Endothelial cell (in vitro differentiated cells): ENCODE data around the gene KCNQ1. TPM values are rescaled to one million over a fixed set of nuclear protein-coding genes. Genes with fewer than 3 reads are reported as not detected.

Experiments
- DNase-seq: peaks from one replicate; pipeline ENCODE4 v3.0.0; 2021; ENCODE audit warnings: low spot score
- H3K27ac Mint-ChIP-seq: one replicate; pipeline ENCODE4 v1.8.0; 2021; ENCODE audit warnings: mixed read lengths, inconsistent platforms; ENCODE audit not compliant: unreplicated experiment
- H3K27me3 Mint-ChIP-seq: one replicate; pipeline ENCODE4 v1.8.0; 2021; ENCODE audit warnings: mild to moderate bottlenecking, moderate library complexity, mixed read lengths, inconsistent platforms; ENCODE audit not compliant: unreplicated experiment
- H3K36me3 Mint-ChIP-seq: one replicate; pipeline ENCODE4 v1.8.0; 2021; ENCODE audit warnings: mild to moderate bottlenecking, low read depth, mixed read lengths, inconsistent platforms; ENCODE audit not compliant: unreplicated experiment
- H3K4me1 Mint-ChIP-seq: one replicate; pipeline ENCODE4 v1.8.0; 2021; ENCODE audit warnings: mild to moderate bottlenecking, mixed read lengths, inconsistent platforms; ENCODE audit not compliant: unreplicated experiment
- H3K4me3 Mint-ChIP-seq: one replicate; pipeline ENCODE4 v1.8.0; 2021; ENCODE audit warnings: mild to moderate bottlenecking, mixed read lengths, inconsistent platforms; ENCODE audit not compliant: unreplicated experiment
- H3K9me3 Mint-ChIP-seq: one replicate; pipeline ENCODE4 v1.8.0; 2021; ENCODE audit warnings: mixed read lengths, inconsistent platforms; ENCODE audit not compliant: unreplicated experiment
- CTCF ChIP-seq: fragments of 200-600 bp; sonication (generic); IDR thresholded peaks from one replicate; pipeline ENCODE4 v1.5.0; 2021; ENCODE audit warnings: antibody characterized with exemption; ENCODE audit not compliant: unreplicated experiment
- total RNA-seq: library from RNA; stranded (reverse); fragmentation: NEBNext Ultra II Directional; extraction: Animal tissue kit (Norgen Biotek cat#: 25700); gene quantifications from one replicate; pipeline ENCODE4 v1.2.1, GENCODE V29; 2021; ENCODE audit not compliant: unreplicated experiment

KCNQ1 gene
- total RNA-seq, 1 donor from 2014 or later: 35.3 TPM

DNA sequence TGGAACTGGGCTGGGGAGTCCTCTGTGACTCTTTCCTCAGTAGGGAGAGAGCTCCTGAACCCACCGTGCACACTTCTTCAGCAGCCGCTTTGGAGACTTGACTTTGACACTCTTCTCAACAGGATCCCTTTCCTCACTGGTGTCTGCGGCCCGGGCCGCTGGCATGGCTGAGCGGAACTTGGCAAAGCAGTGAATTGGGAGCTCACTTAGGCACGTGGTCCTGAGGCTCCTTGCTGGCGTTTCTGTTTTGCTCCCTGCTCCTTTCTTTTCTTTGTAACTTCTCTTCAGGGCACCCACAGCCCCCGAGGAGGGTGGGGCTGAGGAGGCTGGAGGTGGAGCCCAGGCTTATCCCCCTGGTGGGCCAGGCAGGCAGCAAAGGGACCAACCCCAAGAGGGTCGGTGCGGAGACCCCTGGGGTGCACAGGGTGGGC lies 263.4 kb downstream of the KCNQ1 start:
- H3K27ac Mint-ChIP-seq: no peak overlapping the region

DNA sequence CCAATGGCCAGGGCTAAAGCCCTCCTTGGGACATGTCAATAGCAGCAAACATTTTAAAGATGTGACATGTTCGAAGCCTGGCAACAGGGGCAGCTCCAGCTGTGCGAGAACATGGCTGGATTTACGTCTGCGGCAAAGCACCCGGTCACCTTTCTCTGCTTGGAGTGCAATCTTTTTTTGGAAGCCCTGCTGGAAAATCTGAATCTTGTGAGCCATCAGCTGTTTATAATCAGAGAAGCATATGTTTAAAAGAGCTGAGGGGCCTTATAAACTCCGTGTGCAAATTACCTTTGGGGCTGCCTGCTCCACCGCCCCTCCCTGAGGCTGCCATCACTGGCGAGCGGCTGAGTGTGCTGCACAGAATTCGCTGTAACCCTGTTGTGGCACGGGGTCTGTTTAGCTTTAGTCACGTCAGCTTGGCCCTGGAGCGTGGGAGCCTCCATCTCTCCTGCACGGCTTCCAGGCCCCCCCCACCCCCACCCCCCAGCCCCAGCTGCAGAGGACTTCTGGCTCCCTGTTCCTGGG lies 264.0 kb downstream of the KCNQ1 start:
- H3K4me1 Mint-ChIP-seq: peaks cover 5% of the 10 kb centered on the region
- no peaks in the 10 kb centered on the region for H3K9me3 Mint-ChIP-seq
- H3K36me3 Mint-ChIP-seq: peaks cover 4% of the 10 kb centered on the region
- no peak overlapping the region for H3K27ac Mint-ChIP-seq
- H3K4me3 Mint-ChIP-seq: no peak overlapping the region
- H3K27me3 Mint-ChIP-seq: peaks cover 3% of the 10 kb centered on the region
- no peak for DNase-seq
- no peak for TF ChIP-seq CTCF

More for the DNA sequence above, 263.4 kb downstream of the KCNQ1 start:
- Mint-ChIP-seq H3K9me3 (no peaks in the 10 kb centered on the region), H3K36me3 (peaks cover 4% of the 10 kb centered on the region), H3K27me3 (peaks cover 3% of the 10 kb centered on the region), H3K4me3 (no peak overlapping the region), H3K4me1 (peaks cover 5% of the 10 kb centered on the region)
- no peak for DNase-seq
- no peak for TF ChIP-seq CTCF

GRCh38 chr11:2709429-2709828 lies 264.6 kb downstream of the KCNQ1 start:
- Mint-ChIP-seq H3K27ac (no peak overlapping the region), H3K27me3 (peaks cover 8% of the 10 kb centered on the region), H3K9me3 (no peaks in the 10 kb centered on the region), H3K36me3 (peaks cover 4% of the 10 kb centered on the region), H3K4me1 (no peaks in the 10 kb centered on the region), H3K4me3 (no peak overlapping the region)
- DNase-seq: no peak
- no peak for TF ChIP-seq CTCF

DNA sequence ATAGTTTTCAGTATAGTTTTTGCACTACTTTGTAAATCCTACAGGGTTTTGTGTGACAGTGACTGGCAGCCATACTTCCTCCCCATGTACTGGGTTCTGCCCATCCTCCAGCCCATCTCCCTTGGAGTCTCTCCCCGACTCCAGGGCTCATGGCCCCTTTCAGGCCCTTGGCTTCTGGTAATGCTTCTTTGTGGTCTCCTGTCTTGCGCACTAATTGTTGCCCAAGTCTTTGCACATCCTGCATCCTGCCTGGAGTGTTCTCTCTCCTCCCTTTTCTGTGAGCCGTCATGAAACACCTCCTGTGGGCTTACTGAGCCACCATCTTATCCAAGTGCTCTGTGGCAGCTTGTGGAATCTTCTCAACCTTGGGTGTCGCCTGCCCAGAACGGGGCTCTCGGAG lies 266.4 kb downstream of the KCNQ1 start:
- Mint-ChIP-seq H3K27ac (no peak overlapping the region), H3K36me3 (no peaks in the 10 kb centered on the region), H3K9me3 (no peaks in the 10 kb centered on the region), H3K4me3 (no peak overlapping the region), H3K27me3 (peaks cover 6% of the 10 kb centered on the region), H3K4me1 (no peaks in the 10 kb centered on the region)
- TF ChIP-seq CTCF: no peak
- DNase-seq: no peak

- Mint-ChIP-seq H3K27me3 (peaks cover 7% of the 10 kb centered on the region), H3K27ac (no peak overlapping the region), H3K9me3 (no peaks in the 10 kb centered on the region), H3K4me3 (no peak overlapping the region), H3K4me1 (no peaks in the 10 kb centered on the region), H3K36me3 (no peaks in the 10 kb centered on the region)
- no peak for TF ChIP-seq CTCF
- DNase-seq: no peak
Observed at GRCh38 chr11:2713094-2713493, 268.3 kb downstream of the KCNQ1 start.
